ENCODE results near the gene USP36.

- no peak for TF ChIP-seq ATF2 (CRISPR knock-in tag; IDR thresholded peaks at IDR 0.05; ENCODE audit: borderline replicate concordance, low read depth)
- TF ChIP-seq ZNF138 (CRISPR knock-in tag; conservative IDR thresholded peaks at IDR 0.05): no peak
- no peak for TF ChIP-seq PRDM15 (CRISPR knock-in tag; IDR thresholded peaks at IDR 0.05)
These were observed 39.1 kb upstream of the USP36 start for GRCh38 chr17:78879635-78880186.
